ENCODE measurements around the gene ZMAT3.
A peak's percentile ranks its signal among the peaks of the same experiment; 100 is the strongest.

Gene ZMAT3

GRCh38 chr3:179020112-179020511 lies 51.5 kb downstream of the ZMAT3 start:
- peak in 1 of 2 experiments; percentile 71 for DNase-seq

- DNase-seq = no peak
These were observed 52.8 kb downstream of the ZMAT3 start for GRCh38 chr3:179018808-179019207.

DNA sequence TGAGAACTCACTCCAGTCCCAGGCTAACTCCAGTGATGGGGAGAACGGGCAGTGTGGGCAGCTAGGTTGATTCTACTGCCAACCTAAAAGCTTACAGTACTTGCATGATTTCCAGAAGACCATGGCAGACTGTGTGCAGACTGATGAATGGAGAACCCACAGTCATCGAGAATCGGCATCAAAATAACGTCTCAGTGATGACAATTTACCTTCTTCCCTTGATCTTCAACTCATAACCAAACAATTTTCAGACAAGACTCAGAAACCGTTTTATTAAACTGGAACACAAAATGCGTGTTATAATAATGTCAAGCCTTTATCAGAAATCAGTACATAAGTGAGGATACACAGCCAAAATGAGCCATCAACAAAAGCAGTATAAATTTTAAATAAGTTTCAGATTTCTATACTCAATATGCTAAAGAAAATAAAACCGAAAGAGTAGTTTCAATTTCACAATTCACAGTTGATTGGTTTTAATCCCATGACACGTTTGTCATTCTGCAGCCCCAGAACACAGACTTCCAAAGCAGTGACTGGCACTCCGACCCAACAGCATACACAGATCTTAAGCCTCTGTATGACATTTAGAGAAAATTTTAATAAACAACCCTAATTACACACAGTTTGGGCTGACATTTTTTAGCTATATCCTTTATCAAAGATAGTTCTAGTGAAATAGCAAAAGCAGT lies 54.5 kb downstream of the ZMAT3 start:
- DNase-seq = no peak

DNA sequence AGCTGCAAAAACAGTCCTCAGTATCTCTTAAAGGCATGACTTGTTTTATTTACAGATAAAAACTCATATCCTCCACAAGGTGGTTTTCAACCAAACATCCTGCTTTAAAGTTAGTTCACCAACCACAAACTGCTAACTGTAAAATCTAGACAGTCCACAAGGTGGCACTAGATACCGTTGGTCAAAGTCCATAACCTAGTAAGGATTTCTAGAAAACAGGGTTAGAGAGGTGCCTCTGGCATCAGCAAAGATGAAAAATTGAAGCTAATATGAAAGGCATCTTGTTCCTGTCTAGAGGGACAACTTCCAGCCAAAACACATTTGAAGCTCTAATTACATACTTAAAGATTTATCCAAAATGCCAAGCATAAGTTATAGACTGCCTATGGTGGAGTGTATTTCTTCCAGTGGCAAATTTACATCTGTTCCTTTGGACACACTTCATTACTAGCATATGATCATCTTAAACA lies 56.0 kb downstream of the ZMAT3 start:
- DNase-seq = peak; percentile 87 to 88

DNA sequence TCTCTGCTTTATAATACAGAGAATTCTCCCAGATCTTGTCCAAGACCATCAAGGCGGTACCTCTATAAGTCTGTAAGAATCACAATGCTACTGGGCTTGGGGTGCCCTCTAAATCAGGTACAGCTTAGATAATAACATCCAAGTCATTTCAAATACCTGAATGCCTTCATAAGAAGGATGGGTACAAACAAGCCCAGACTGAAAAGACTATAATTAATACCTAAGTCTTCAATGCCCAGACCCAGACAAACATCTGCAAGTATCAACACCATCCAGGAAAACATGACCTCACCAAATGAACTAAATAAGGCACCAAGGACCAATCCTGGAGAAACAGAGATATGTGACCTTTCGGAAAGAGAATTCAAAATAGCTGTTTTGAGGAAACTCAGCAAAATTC lies 65.9 kb downstream of the ZMAT3 start:
- DNase-seq = no peak

GRCh38 chr3:179005213-179005612 lies 66.4 kb downstream of the ZMAT3 start:
- DNase-seq = no peak

DNA sequence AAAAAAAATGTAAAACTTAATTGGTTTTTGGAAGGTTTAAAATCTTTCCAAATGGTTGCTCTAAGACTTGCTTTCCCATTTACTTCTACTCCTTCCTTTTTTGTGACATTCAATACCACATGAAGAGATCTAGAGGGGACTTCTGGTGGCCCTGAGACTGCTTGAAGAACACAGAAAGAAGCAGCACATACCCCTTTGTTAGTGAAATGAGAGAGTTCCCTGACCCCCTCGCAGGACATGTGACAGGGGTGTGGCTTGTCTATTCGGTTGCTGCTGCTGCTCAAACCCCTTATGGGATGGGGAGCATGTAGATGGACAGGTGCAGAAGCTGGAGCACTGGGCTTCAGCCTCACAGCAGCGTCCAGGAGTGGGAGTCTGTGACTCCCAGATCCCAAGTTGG lies 71.0 kb downstream of the ZMAT3 start:
- DNase-seq = no peak

- no peak for DNase-seq
These were observed 71.5 kb downstream of the ZMAT3 start for GRCh38 chr3:179000144-179000543.

DNA sequence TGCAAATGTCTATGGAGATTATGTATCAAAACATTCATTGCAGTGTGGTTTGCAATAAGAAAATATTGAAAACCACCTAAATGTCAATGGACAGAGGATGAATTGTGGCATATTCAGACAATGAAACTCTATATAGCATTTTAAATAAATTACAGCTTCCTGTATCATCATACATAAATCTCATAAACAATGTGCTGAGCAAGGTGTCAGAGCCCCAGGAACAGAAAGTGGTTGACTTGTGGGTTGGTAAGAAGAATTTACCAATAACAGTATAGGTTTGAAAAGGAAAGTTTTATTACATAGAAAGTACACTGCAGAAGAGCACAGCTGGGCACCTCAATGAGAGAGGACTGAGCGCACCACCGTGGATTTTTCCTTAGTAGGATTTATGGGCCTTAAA lies 75.2 kb downstream of the ZMAT3 start:
- no peak for DNase-seq

DNA sequence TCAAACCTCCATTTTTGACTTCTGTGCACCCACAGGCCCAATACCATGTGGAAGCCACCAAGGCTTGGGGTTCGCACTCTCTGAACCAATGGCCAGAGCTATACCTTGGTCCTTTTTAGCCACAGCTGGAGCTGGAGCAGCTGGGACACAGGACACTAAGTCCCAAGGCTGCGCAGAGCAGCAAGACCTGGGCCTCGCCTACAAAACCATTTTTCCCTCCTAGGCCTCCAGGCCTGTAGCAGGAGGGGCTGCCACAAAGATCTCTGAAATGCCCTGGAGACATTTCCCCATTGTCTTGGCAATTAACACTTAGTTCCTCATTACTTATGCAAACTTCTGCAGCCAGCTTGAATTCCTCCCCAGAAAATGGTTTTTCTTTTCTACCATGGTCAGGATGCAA lies 81.3 kb downstream of the ZMAT3 start:
- no peak for DNase-seq

- DNase-seq = no peak
These were observed 81.8 kb downstream of the ZMAT3 start for GRCh38 chr3:178989821-178990220.

- no peak for DNase-seq
These were observed 83.9 kb downstream of the ZMAT3 start for GRCh38 chr3:178987745-178988144.

DNA sequence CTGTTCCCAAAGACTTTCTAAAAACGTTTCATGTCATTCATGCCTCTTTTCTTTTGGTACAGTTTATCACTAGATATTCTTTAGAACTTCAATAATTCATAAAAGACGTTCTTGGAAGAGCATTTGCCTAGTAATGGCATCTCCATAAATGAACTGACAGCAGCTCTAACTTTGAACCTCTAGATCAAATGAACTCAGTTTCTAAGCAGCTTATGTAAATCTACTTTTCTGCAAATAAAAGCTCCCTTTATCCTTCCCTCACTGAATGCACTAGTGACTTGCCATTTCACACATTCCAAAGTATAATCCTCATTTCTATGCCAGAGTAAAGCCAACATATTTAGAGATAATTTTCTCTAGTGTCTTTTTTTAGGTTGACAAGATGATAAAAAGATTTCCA lies 85.2 kb downstream of the ZMAT3 start:
- DNase-seq = no peak

- DNase-seq = no peak
These were observed 89.5 kb downstream of the ZMAT3 start for GRCh38 chr3:178982137-178982536.

GRCh38 chr3:178975320-178975719 lies 96.3 kb downstream of the ZMAT3 start:
- no peak for DNase-seq

GRCh38 chr3:178971614-178972013 lies 100.0 kb downstream of the ZMAT3 start:
- no peak for DNase-seq

- DNase-seq = no peak
These were observed 102.5 kb downstream of the ZMAT3 start for GRCh38 chr3:178969004-178969700.
